HUES6 (cell line): ENCODE measurements around the gene CCN6.

ENCODE experiments used
- H3K27ac ChIP-seq: 2 replicates; pipeline ENCODE4 v1.7.0; 2013; ENCODE audit warnings: low read depth, mild to moderate bottlenecking, low read length, inconsistent platforms
- H3K27me3 ChIP-seq: 2 replicates; pipeline ENCODE4 v1.6.1; 2013; ENCODE audit warnings: low read length; ENCODE audit not compliant: control insufficient read depth, insufficient read depth
- H3K36me3 ChIP-seq: 2 replicates; pipeline ENCODE4 v1.6.1; 2013; ENCODE audit warnings: low read length; ENCODE audit not compliant: control insufficient read depth, insufficient read depth
- H3K4me1 ChIP-seq: 2 replicates; pipeline ENCODE4 v1.6.1; 2013; ENCODE audit warnings: low read length; ENCODE audit not compliant: control insufficient read depth, insufficient read depth
- H3K4me3 ChIP-seq: 2 replicates; pipeline ENCODE4 v1.5.1; 2013; ENCODE audit warnings: low read depth, low read length
- H3K9ac ChIP-seq: one replicate; pipeline ENCODE4 v1.6.1; 2013; ENCODE audit warnings: mild to moderate bottlenecking, low read length
- H3K9me3 ChIP-seq: 2 replicates; pipeline ENCODE4 v1.6.1; 2013; ENCODE audit warnings: low read depth, low read length; ENCODE audit not compliant: control insufficient read depth, insufficient read depth

The CCN6 gene

GRCh38 chr6:112030206-112030960 is 23.5 kb upstream of the CCN6 start:
- Histone ChIP-seq H3K36me3 (no peaks in the 10 kb centered on the region), H3K27me3 (peaks cover 11% of the 10 kb centered on the region; the same call in 1 of the 2 replicates), H3K4me1 (peaks cover 3% of the 10 kb centered on the region), H3K27ac (no peak overlapping the region), H3K9ac (no peak overlapping the region), H3K4me3 (no peak overlapping the region), H3K9me3 (no peaks in the 10 kb centered on the region)

- H3K27me3 ChIP-seq, result peaks cover 11% of the 10 kb centered on the region; the same call in 1 of the 2 replicates
- no peaks in the 10 kb centered on the region for H3K36me3 ChIP-seq
- H3K27ac ChIP-seq, result no peak overlapping the region
- H3K9me3 ChIP-seq, result no peaks in the 10 kb centered on the region
- H3K4me3 ChIP-seq, result no peak overlapping the region
- peaks cover 3% of the 10 kb centered on the region for H3K4me1 ChIP-seq
- no peak overlapping the region for H3K9ac ChIP-seq
These were observed 22.8 kb upstream of the CCN6 start for GRCh38 chr6:112030961-112031660.

DNA sequence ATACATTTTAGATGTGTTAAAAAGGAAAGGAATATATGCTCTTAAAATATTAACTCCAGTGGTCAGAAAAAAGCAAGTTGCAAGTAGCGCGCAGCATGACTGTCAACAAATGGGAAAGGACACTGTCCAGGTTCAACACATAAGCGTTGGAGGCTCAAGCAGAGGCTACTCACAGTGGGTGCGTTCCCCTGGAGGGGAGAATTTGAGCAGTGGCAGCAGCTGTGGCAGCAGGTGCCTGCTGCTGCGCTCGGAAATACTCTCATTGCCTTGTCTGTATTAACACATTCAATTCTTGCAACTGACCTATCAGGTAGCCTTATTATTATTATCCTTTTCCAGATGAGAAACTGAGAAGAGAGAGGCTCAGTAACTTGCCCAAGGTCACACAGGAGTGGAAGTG is 21.9 kb upstream of the CCN6 start:
- H3K9ac ChIP-seq, result no peak overlapping the region
- peaks cover 3% of the 10 kb centered on the region for H3K4me1 ChIP-seq
- H3K4me3 ChIP-seq, result no peak overlapping the region
- peaks cover 11% of the 10 kb centered on the region; the same call in 1 of the 2 replicates for H3K27me3 ChIP-seq
- H3K36me3 ChIP-seq, result no peaks in the 10 kb centered on the region
- H3K27ac ChIP-seq, result no peak overlapping the region
- H3K9me3 ChIP-seq, result no peaks in the 10 kb centered on the region

GRCh38 chr6:112032728-112033127 is 21.2 kb upstream of the CCN6 start:
- Histone ChIP-seq H3K27me3 (peaks cover 11% of the 10 kb centered on the region; the same call in 1 of the 2 replicates), H3K9ac (no peak overlapping the region), H3K4me3 (no peak overlapping the region), H3K9me3 (no peaks in the 10 kb centered on the region), H3K4me1 (peaks cover 3% of the 10 kb centered on the region), H3K27ac (no peak overlapping the region), H3K36me3 (no peaks in the 10 kb centered on the region)

GRCh38 chr6:112033791-112034615 is 19.9 kb upstream of the CCN6 start:
- Histone ChIP-seq H3K36me3 (no peaks in the 10 kb centered on the region), H3K9me3 (no peaks in the 10 kb centered on the region), H3K4me3 (no peak overlapping the region), H3K27ac (no peak overlapping the region), H3K9ac (no peak overlapping the region), H3K27me3 (peaks cover 11% of the 10 kb centered on the region; the same call in 1 of the 2 replicates), H3K4me1 (peaks cover 10% of the 10 kb centered on the region)

DNA sequence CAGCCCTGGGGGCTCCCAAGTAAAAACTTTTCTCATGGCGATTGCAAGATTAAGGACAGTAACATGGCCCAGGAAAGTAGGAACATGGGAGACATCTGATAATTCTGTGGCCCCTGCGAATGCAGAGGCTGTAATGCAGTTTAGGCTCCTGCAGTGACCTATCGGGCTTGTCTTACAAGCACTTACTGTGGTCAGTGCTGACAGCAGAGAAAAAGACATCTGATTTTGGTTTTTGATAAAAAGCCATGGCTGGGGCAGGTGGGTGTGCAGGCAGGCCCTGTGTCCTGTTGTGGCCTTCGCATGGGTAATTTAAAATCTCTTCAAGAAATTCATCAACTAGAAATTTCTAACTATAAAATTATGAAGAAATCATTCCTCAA is 19.3 kb upstream of the CCN6 start:
- Histone ChIP-seq H3K4me3 (no peak overlapping the region), H3K4me1 (peaks cover 10% of the 10 kb centered on the region), H3K9ac (no peak overlapping the region), H3K9me3 (no peaks in the 10 kb centered on the region), H3K27ac (no peak overlapping the region), H3K36me3 (no peaks in the 10 kb centered on the region), H3K27me3 (peaks cover 11% of the 10 kb centered on the region; the same call in 1 of the 2 replicates)

DNA sequence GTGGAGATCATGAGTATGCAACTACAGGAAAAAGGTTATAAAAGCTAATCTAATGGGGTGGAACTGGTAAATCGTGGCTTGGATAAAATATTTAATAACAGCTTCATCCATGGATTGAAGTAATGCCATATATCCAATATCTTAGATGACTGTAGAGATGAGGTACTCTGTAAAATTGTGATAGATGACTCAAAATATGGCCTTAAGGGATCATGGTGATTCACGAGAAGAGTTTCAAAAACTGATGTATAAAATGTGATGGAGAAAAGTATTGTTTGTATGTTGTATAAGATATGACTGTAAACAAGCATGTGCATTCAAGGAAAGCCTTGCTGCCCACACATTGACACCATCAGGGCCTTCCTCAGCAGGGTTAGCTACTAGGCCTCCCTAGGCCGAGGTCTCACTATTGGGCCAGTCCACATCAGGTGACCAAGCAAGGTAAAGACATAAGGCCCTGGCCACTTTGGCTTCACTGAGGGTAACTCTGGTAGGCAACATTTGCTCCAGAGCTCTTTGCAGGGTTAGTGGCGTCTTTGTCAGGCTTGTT is 17.7 kb upstream of the CCN6 start:
- H3K36me3 ChIP-seq, result no peaks in the 10 kb centered on the region
- H3K4me3 ChIP-seq, result no peak overlapping the region
- no peak overlapping the region for H3K27ac ChIP-seq
- peaks cover 14% of the 10 kb centered on the region for H3K4me1 ChIP-seq
- H3K9ac ChIP-seq, result no peak overlapping the region
- H3K27me3 ChIP-seq, result peaks cover 11% of the 10 kb centered on the region; the same call in 1 of the 2 replicates
- no peaks in the 10 kb centered on the region for H3K9me3 ChIP-seq

DNA sequence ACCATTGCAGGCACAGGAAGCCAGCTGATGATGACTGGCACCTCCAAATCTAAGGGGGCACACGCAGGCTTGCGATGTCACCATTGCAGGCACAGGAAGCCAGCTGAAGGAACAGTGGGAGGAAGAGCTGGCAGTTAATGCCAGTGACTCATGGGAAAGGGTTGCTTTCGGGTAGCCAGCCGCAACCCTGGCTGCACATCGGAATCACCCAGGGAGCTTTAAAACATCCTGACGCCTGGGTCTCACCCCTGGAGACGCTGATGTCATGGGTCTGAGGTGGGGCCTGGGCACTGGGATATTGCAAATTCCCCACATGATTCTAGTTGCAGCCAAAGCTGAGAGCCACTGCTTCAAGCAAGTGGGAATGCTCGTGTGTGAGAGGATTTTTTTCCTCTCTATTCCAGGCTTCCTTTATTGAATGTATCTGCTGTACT is 16.1 kb upstream of the CCN6 start:
- H3K36me3 ChIP-seq, result no peaks in the 10 kb centered on the region
- no peak overlapping the region for H3K9ac ChIP-seq
- no peaks in the 10 kb centered on the region for H3K9me3 ChIP-seq
- peaks cover 16% of the 10 kb centered on the region for H3K4me1 ChIP-seq
- no peak overlapping the region for H3K4me3 ChIP-seq
- peaks cover 5% of the 10 kb centered on the region; the same call in 1 of the 2 replicates for H3K27me3 ChIP-seq
- H3K27ac ChIP-seq, result no peak overlapping the region

GRCh38 chr6:112038268-112038667 is 15.6 kb upstream of the CCN6 start:
- no peaks in the 10 kb centered on the region for H3K9me3 ChIP-seq
- H3K9ac ChIP-seq, result no peak overlapping the region
- H3K36me3 ChIP-seq, result no peaks in the 10 kb centered on the region
- H3K27ac ChIP-seq, result no peak overlapping the region
- no peak overlapping the region for H3K4me3 ChIP-seq
- peaks cover 16% of the 10 kb centered on the region for H3K4me1 ChIP-seq
- peaks cover 4% of the 10 kb centered on the region; the same call in 1 of the 2 replicates for H3K27me3 ChIP-seq

DNA sequence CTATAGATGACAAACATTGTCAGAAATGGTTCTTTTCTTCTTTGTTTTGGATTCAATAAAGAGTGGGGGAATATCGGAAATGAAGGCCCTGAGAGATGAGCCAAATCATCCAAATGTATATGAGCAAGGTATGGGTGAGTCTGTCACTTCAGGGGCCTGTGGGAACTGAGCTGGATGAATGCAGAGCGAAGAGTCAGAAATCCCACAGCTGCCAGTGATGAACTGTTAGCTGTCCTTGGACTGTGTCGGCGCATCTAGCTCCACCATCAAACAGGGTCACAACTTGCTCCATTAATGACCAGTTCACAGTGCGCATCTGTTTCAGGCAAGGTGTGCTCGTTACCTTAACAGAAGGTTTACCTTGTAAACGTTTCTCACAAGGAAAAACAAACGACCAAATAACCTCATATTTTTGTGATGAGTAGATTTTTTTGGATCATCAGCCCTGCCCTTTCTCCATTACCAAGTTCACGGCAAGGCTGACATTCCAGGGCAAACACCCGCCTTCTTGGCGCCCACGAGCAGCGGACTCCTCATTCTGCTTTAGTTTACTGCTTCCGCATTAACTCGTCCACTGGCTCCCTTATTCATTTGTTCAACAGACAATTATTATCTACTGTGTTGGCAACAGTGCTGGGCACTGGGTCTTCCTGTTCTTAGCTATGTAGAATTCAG is 15.0 kb upstream of the CCN6 start:
- H3K9me3 ChIP-seq, result no peaks in the 10 kb centered on the region
- no peak overlapping the region for H3K27ac ChIP-seq
- no peaks in the 10 kb centered on the region for H3K36me3 ChIP-seq
- no peak overlapping the region for H3K4me3 ChIP-seq
- no peaks in the 10 kb centered on the region for H3K27me3 ChIP-seq
- no peak overlapping the region for H3K9ac ChIP-seq
- H3K4me1 ChIP-seq, result peaks cover 16% of the 10 kb centered on the region
